ENCODE measurements around the gene DNAH17. TPM values are rescaled to one million over a fixed set of nuclear protein-coding genes. Genes with fewer than 3 reads are reported as not detected.
A peak's percentile ranks its signal among the peaks of the same experiment; 100 is the strongest.

Gene DNAH17
- total and polyA plus RNA-seq, 2 experiments from 2014 or later, result 1.7 TPM; not detected in 1

DNA sequence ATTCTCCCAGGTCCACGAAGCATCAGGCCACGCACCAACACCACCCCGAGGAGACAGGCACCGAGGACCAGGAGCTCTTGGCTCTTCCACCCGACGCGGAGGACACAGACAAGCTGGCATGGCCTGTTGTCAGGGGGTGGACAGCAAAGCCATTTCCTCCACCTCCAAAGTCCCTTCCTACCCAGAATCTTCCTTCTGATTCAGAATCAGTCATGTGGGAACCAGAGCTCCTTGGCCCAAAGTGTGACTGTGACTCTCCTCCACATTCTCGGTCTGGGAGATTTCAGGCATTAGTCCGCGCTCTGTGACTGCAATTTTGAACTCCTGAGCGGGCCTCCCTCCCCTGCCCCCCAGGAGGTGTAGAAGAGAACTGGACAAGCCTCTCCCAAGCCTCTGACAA is 9.2 kb downstream of the DNAH17 start:
- TF ChIP-seq, protein P1, sequence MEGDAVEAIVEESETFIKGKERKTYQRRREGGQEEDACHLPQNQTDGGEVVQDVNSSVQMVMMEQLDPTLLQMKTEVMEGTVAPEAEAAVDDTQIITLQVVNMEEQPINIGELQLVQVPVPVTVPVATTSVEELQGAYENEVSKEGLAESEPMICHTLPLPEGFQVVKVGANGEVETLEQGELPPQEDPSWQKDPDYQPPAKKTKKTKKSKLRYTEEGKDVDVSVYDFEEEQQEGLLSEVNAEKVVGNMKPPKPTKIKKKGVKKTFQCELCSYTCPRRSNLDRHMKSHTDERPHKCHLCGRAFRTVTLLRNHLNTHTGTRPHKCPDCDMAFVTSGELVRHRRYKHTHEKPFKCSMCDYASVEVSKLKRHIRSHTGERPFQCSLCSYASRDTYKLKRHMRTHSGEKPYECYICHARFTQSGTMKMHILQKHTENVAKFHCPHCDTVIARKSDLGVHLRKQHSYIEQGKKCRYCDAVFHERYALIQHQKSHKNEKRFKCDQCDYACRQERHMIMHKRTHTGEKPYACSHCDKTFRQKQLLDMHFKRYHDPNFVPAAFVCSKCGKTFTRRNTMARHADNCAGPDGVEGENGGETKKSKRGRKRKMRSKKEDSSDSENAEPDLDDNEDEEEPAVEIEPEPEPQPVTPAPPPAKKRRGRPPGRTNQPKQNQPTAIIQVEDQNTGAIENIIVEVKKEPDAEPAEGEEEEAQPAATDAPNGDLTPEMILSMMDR (IDR thresholded peaks at IDR 0.05; ENCODE audit: low read depth, low read length), result no peak
- H3K4me1 ChIP-seq (ENCODE audit: low read depth), result no peaks in the 10 kb centered on the region
- no peaks in the 10 kb centered on the region for H3K36me3 ChIP-seq
- no peak overlapping the region for H3K27ac ChIP-seq
- no peak overlapping the region for H3K4me3 ChIP-seq
- no peaks in the 10 kb centered on the region for H3K27me3 ChIP-seq
- no peak for DNase-seq (ENCODE audit: low read depth in 1 of 2, low spot score in 1 of 2)
- H3K9me3 ChIP-seq (ENCODE audit: low read depth), result no peaks in the 10 kb centered on the region

DNA sequence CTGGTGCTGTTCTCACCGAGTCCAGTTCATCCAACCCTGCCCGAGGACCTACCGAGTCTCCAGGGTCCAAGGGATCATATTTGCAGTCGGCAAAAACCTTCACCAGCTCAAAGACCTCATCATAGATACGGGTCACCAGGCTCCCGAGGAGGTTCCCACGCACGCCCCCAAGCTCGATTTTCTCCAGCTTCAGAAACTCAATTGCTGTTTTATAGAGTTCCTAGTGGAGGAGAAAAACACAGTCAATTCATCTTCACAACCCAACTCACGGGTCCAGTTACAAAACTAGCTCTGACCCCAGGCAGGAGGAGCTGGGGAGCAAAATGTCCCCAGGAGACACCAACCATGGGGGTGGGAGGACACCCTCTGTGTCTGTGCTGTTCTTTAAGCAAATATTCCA is 10.2 kb downstream of the DNAH17 start:
- TF ChIP-seq, protein P1 (IDR thresholded peaks at IDR 0.05; ENCODE audit: low read depth, low read length), result no peak
- no peak for DNase-seq (ENCODE audit: low read depth in 1 of 2, low spot score in 1 of 2)
- Histone ChIP-seq H3K27me3 (no peaks in the 10 kb centered on the region), H3K4me3 (no peak overlapping the region), H3K4me1 (ENCODE audit: low read depth) (no peaks in the 10 kb centered on the region), H3K27ac (no peak overlapping the region), H3K9me3 (ENCODE audit: low read depth) (no peaks in the 10 kb centered on the region), H3K36me3 (no peaks in the 10 kb centered on the region)

DNA sequence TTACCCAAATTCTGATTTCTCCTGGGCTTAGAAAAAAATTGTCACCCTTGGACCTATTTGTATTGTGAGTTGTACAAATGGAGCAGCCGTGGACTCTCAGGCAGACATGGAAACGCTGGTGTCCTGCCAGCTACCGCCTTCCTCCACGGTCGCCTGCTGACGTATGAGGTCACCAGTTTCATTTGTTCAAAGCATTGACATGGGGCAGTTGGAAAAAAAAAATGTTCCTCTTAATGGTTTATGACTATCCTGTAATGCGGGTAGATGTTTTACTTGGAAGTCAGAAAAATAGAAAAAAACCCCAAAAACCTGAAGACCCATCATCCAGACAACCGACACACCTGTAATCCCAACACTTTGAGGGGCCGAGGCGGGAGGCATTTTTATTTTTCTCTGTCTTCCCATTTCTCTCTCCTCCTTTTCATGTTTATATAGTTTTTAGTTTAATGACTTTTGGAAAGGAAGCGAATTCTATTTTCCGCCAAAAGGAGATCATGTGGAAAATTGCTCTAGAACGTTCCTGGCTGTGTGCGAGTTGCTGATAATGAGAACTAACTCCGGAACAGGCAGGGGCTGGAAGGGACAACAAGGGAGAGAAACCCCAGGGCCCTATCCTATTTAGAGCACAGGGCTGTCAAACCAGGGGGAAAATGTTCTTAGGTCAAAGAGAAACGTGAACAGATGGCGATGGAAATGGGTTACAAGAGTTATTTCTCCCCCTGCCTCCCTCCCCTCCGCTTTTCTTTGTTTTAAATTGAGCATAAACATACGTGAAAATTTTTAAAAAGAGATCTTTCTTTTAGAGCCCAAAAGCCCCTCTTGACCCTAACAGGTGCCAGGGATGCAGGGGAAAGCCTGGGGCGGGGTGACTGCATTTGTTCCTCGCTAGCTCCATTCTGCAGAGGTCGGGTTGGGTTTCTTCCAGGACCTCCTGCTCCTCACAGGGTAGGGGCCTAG is 13.7 kb downstream of the DNAH17 start:
- peak in 1 of 2 donors; percentile 43 for DNase-seq (ENCODE audit: low read depth in 1 of 2, low spot score in 1 of 2)
- Histone ChIP-seq H3K4me3 (no peak overlapping the region), H3K36me3 (no peaks in the 10 kb centered on the region), H3K27ac (no peak overlapping the region), H3K9me3 (ENCODE audit: low read depth) (no peaks in the 10 kb centered on the region), H3K4me1 (ENCODE audit: low read depth) (no peaks in the 10 kb centered on the region), H3K27me3 (no peaks in the 10 kb centered on the region)
- TF ChIP-seq, protein P1 (IDR thresholded peaks at IDR 0.05; ENCODE audit: low read depth, low read length), result no peak

DNA sequence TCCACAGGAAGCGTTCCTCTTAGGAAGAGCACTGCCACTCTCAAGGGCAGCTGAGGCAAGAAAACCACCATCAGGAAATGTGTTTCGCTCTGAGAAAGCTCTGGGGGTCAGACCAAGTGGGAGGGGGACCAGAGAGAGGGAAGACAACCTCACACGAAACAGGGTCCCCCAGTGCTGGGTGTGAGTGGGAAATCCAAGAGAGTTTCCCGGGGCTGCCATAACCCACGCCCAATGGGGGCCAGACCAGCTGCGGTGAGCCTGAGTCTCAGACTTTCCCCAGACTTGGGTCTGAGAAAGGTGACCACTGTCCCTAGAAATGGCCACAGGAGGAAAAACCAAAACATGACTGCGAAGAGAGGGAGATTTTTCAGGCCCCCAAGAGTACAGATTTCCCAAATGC is 14.5 kb downstream of the DNAH17 start:
- H3K36me3 ChIP-seq, result no peaks in the 10 kb centered on the region
- TF ChIP-seq, protein P1 (IDR thresholded peaks at IDR 0.05; ENCODE audit: low read depth, low read length), result no peak
- H3K27ac ChIP-seq, result no peak overlapping the region

DNA sequence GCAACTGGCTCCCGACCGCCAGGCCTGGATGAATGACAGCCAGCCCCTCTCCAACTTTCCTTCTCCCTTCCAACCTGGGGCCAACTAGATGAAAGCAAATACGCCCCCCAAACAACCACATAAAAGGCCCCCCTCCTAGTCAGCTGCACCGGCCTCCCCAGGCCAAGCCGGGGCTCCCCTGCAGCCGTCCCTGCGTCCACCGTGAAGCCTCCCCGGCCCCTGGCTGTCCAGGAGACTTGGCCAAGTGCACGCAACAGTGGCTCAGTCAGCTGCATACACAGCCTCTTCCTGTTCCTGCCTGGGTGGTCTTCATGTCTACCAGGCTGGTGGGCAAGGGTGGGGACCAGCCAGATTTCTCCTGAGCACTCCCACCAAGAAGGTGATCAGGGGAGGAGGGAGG is 16.0 kb downstream of the DNAH17 start:
- Histone ChIP-seq H3K27ac (no peak overlapping the region), H3K9me3 (ENCODE audit: low read depth) (no peaks in the 10 kb centered on the region), H3K27me3 (no peaks in the 10 kb centered on the region), H3K36me3 (no peaks in the 10 kb centered on the region), H3K4me1 (ENCODE audit: low read depth) (no peaks in the 10 kb centered on the region), H3K4me3 (no peak overlapping the region)
- TF ChIP-seq, protein P1 (IDR thresholded peaks at IDR 0.05; ENCODE audit: low read depth, low read length), result no peak
- no peak for DNase-seq (ENCODE audit: low read depth in 1 of 2, low spot score in 1 of 2)

More for the DNA sequence above, 14.5 kb downstream of the DNAH17 start:
- Histone ChIP-seq H3K9me3 (ENCODE audit: low read depth) (no peaks in the 10 kb centered on the region), H3K4me3 (no peak overlapping the region), H3K27me3 (no peaks in the 10 kb centered on the region), H3K4me1 (ENCODE audit: low read depth) (no peaks in the 10 kb centered on the region)
- DNase-seq (ENCODE audit: low read depth in 1 of 2, low spot score in 1 of 2), result no peak

Measured in cardiac muscle cell (in vitro differentiated cells and primary cell).